ENCODE data around the gene C1QL2.

GRCh38 chr2:119119999-119120756 is 38.4 kb downstream of the C1QL2 start:
- TF ChIP-seq POLR2A (IDR thresholded peaks at IDR 0.05) (no peak), CTCF (IDR thresholded peaks at IDR 0.05 in 4 of 5, conservative IDR thresholded peaks at IDR 0.05 in 1 of 5) (no peak)
